Progenitor cell of endocrine pancreas (in vitro differentiated cells): Measurements from ENCODE around the gene GMCL1. TPM values are rescaled to one million over a fixed set of nuclear protein-coding genes. Genes with fewer than 3 reads are reported as not detected.

Experiments
- DNase-seq: peaks from one replicate; pipeline ENCODE4 v3.0.0; 2021; ENCODE audit warnings: low spot score; ENCODE audit not compliant: unreplicated experiment
- H3K27ac Mint-ChIP-seq: 2 replicates; pipeline ENCODE4 v1.8.0; 2021; ENCODE audit warnings: mild to moderate bottlenecking, moderate library complexity, mixed read lengths
- H3K27me3 Mint-ChIP-seq: 2 replicates; pipeline ENCODE4 v1.8.0; 2021; ENCODE audit warnings: mixed read lengths
- H3K36me3 Mint-ChIP-seq: 2 replicates; pipeline ENCODE4 v1.8.0; 2022; ENCODE audit warnings: mixed read lengths; ENCODE audit not compliant: insufficient read depth
- H3K4me1 Mint-ChIP-seq: 2 replicates; pipeline ENCODE4 v1.8.0; 2021; ENCODE audit warnings: low read depth, mixed read lengths
- H3K4me3 Mint-ChIP-seq: 2 replicates; pipeline ENCODE4 v1.8.0; 2021; ENCODE audit warnings: low read depth, mild to moderate bottlenecking, moderate library complexity, mixed read lengths
- H3K9me3 Mint-ChIP-seq: 2 replicates; pipeline ENCODE4 v1.8.0; 2021; ENCODE audit warnings: low read depth, mixed read lengths
- total RNA-seq: library from RNA; stranded (reverse); gene quantifications from 2 replicates; pipeline ENCODE4 v1.2.1, GENCODE V29; 2021
- TF ChIP-seq, protein P1 (sequence below): fragments of 200-600 bp; sonication (generic); IDR thresholded peaks from one replicate; pipeline ENCODE4 v1.5.0; 2021; ENCODE audit warnings: antibody characterized with exemption, mild to moderate bottlenecking; ENCODE audit not compliant: unreplicated experiment

Gene GMCL1
- total RNA-seq, 1 donor from 2014 or later = 33.1 TPM

DNA sequence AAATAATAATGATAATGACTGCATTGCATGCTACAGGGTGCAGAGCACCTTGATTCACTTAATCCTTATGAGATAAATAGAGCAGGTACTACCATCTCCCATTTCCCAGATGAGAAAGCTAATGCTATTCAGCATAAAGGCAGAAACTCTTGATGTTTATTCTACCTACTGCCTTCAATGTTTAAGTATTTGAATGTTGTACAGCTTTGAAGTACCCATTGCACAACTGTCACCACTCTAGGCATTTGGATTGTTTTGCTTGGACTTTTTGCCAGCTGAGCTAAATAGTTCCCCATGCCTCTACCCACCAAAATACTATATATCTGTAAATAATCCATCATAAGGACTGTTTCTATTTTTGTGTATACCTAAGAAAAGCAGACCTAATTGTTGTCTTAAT, 77.8 kb downstream of the GMCL1 start:
- H3K36me3 Mint-ChIP-seq = peaks cover 12% of the 10 kb centered on the region
- TF ChIP-seq, protein P1, sequence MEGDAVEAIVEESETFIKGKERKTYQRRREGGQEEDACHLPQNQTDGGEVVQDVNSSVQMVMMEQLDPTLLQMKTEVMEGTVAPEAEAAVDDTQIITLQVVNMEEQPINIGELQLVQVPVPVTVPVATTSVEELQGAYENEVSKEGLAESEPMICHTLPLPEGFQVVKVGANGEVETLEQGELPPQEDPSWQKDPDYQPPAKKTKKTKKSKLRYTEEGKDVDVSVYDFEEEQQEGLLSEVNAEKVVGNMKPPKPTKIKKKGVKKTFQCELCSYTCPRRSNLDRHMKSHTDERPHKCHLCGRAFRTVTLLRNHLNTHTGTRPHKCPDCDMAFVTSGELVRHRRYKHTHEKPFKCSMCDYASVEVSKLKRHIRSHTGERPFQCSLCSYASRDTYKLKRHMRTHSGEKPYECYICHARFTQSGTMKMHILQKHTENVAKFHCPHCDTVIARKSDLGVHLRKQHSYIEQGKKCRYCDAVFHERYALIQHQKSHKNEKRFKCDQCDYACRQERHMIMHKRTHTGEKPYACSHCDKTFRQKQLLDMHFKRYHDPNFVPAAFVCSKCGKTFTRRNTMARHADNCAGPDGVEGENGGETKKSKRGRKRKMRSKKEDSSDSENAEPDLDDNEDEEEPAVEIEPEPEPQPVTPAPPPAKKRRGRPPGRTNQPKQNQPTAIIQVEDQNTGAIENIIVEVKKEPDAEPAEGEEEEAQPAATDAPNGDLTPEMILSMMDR = no peak
- H3K27me3 Mint-ChIP-seq = no peaks in the 10 kb centered on the region
- H3K4me3 Mint-ChIP-seq = no peak overlapping the region
- no peak for DNase-seq
- no peak overlapping the region for H3K27ac Mint-ChIP-seq
- no peaks in the 10 kb centered on the region for H3K9me3 Mint-ChIP-seq
- H3K4me1 Mint-ChIP-seq = no peaks in the 10 kb centered on the region

DNA sequence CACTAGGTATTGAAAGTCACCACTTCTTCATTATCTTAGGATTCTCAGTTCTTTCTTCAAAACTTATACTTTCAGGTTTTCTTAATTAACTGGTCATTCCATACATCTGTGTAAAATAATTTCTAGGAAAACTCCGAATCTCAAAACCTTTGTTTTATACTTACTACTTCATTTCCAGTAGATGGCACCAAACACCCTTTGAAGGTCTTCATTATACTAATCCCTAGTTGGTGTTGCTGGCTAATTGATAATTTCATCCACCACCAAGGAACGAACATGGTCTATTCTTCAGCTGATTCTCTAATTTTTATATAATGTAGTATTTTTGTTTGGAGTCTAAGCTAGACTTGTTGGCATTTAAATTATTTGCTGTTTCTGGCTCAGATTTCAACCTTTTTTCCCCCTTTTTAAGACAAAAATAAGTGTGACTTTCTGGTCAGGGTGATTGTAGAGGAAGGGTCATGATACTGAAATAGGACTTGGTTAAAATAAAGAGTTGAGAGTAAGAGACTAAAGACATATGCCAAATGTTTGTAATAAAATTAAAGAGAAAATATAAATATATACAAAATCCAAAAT, 82.6 kb downstream of the GMCL1 start:
- no peak for DNase-seq

DNA sequence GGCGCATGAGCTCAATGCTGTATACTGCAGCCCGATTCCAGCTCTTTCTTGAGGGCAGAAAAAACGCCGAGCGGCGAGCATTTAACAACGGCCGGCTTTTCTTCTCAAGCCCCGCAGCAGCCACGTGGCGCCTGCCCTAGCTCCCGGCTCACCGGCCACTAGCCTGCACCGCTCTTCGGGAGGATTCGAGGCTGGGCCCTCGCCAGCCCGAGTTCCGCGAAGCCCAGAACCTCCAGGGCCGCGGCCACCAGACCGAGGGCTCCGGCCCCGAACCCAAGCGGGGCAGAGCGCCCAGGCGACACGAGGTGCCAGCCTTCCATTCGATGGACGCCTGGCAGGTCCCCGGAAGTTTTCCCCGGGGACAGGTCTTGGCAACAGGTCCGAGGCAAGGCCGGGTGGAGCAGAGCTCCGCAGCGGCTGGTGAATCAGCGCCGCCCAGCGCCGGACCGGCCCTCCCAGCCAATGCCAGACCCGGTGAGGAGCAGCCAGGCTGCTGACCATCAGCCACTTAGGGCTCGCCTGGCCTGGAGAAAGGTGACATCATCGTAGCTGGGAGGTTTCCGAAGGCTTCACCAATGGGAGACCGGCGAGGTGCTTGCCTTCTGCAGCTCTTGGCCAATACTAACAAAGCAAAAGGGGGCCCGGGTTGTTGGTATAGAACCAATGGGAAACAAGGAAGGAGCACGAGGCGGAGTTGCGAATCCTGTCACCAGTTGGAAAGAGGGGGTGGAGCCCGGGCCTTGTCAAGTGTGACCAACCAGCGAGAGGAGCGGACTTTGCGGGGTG, 84.9 kb downstream of the GMCL1 start:
- no peaks in the 10 kb centered on the region for H3K27me3 Mint-ChIP-seq
- H3K27ac Mint-ChIP-seq = peak overlapping the region; percentile 95
- peak overlapping the region; percentile 79 for H3K4me3 Mint-ChIP-seq
- peaks cover 1% of the 10 kb centered on the region for H3K36me3 Mint-ChIP-seq
- H3K4me1 Mint-ChIP-seq = peaks cover 1% of the 10 kb centered on the region
- peak; percentile 99 for DNase-seq
- TF ChIP-seq, protein P1 = peak; percentile 13
- H3K9me3 Mint-ChIP-seq = no peaks in the 10 kb centered on the region

More for the DNA sequence above, 82.6 kb downstream of the GMCL1 start:
- TF ChIP-seq, protein P1 = peak; percentile 75
- H3K27me3 Mint-ChIP-seq = no peaks in the 10 kb centered on the region
- H3K36me3 Mint-ChIP-seq = peaks cover 1% of the 10 kb centered on the region
- peaks cover 1% of the 10 kb centered on the region for H3K4me1 Mint-ChIP-seq
- peak overlapping the region; percentile 49 for H3K4me3 Mint-ChIP-seq
- H3K27ac Mint-ChIP-seq = no peak overlapping the region
- H3K9me3 Mint-ChIP-seq = no peaks in the 10 kb centered on the region

DNA sequence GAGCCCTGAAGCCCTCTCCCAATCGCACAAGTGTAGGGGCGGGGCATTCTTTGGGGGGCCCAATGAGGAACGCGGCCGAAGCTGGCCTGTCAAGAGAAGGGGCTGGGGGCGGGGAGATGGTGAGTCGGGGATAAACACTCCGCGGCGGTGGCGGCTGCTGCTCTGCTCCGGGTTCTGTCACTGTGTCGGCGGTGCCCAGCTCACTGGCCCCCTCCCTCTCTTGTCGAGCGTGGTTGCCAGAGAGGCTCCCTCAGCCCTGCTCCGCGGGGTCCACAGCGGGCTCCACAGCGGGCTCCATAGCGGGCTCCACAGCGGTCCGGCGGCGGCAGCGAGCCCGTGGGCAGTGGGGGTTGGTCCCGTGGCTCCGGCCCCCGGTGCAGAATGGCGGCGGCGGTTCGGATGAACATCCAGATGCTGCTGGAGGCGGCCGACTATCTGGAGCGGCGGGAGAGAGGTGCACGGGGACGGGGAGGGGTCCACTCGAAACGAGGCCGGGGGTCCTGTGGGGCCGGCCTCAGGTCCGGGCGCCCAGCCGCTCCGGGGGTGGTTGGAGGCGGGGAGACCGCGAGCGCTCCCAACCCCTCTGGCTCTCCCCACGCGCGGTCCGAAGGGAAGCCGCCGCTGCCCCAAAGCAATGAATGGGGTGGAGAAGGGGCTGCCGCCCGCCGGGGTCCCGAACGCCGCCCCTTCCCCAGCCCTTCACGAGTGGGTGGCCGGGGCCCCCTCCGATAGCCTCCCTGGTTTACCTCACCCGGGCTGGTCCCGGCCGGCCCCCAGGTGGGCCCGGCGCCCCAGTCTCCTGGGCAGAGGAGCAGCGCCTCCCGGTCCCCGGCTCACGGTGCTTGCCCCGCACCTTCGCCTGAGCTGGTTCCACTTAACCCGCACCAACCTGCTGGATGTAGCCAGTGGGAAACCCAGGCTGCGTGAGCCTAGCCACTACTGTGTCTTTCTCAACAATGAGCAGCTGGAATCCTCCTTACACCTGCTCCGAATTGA, 85.8 kb downstream of the GMCL1 start, which contains the start of gene MXD1:
MXD1 (plus strand) TSS at position 160 of the 996 bp plus-strand sequence; CDS start at position 382, 222 bp downstream.
- peaks cover 1% of the 10 kb centered on the region for H3K4me1 Mint-ChIP-seq
- peaks cover 1% of the 10 kb centered on the region for H3K36me3 Mint-ChIP-seq
- H3K9me3 Mint-ChIP-seq = no peaks in the 10 kb centered on the region
- H3K4me3 Mint-ChIP-seq = peak within 1 kb of the TSS; percentile 79
- TF ChIP-seq, protein P1 = no peak
- no peaks in the 10 kb centered on the region for H3K27me3 Mint-ChIP-seq
- peak; percentile 20 for DNase-seq
- peak within 1 kb of the TSS; percentile 95 for H3K27ac Mint-ChIP-seq

DNA sequence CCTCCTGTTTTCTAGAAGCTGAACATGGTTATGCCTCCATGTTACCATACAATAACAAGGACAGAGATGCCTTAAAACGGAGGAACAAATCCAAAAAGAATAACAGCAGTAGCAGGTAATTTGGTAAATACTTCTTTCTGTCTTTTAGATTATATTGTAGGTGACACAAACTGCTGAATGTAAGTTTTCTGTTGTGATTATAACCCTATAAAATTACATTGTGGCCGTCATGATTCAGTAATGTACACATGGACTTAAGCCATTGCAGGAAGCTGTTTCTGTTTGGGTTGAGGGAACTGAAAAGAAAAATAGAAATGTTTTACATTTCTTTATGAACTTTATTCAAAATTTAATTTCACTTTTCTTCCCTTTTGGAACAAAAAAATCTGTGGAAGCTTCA, 86.6 kb downstream of the GMCL1 start:
- Mint-ChIP-seq H3K4me1 (peaks cover 1% of the 10 kb centered on the region), H3K36me3 (peaks cover 1% of the 10 kb centered on the region), H3K27ac (no peak overlapping the region), H3K27me3 (no peaks in the 10 kb centered on the region), H3K9me3 (no peaks in the 10 kb centered on the region), H3K4me3 (peak overlapping the region; percentile 74)
- DNase-seq = no peak
- TF ChIP-seq, protein P1 = no peak
